ENCODE measurements around the gene SORCS1.

The SORCS1 gene

GRCh38 chr10:106873770-106874603 lies 290.5 kb downstream of the SORCS1 start:
- no peak for DNase-seq

GRCh38 chr10:106872176-106872575 lies 292.3 kb downstream of the SORCS1 start:
- no peak for DNase-seq

DNA sequence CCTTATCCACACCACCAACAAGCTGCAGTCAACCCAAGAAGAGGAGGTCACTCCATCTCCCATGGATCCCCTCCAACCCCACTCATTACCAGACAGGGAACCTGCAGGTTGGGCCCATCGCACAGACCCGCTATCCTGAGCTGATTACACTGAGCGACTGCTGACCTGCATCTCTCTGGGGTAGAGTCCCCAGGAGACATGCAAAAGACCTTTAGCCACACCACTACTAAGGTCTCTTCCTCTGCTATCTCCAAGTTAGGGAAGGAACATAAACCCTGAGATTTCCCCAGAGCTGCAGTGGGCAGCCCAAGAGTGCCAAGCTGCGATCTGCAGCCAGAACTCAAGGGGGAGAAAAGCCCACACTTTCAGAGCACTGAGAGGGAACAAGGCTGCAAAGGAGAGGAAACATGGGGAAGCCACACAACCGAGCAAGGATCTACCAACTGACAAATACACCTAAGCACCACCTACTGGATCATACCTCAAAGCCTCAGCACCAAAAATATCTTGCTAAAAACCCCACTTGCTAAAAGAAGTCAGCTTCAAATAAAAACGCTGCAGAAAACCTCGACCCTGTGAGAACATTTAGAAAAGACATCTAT lies 298.2 kb downstream of the SORCS1 start:
- no peak for DNase-seq

GRCh38 chr10:106864031-106864430 lies 300.5 kb downstream of the SORCS1 start:
- DNase-seq: no peak

DNA sequence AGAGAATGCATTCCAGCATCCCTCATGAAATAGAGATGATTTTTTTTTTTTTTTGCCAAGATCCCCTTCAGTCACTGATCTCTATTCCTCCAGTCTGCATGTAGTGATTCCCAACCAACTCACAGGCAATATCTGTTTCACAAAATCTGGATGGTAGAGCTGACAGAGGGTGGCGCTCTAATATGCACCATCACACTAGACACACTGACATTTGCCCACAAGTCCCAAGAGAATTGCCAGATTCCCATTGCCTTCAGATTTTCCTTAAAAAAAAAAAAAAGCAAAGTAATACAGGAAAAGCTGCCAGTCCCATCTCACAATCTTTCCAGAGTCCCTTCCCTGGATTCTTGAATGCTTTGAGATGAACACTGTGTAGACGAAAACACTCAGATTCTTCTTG lies 301.0 kb downstream of the SORCS1 start:
- no peak for DNase-seq

GRCh38 chr10:106859892-106860652 lies 304.4 kb downstream of the SORCS1 start:
- DNase-seq: no peak

GRCh38 chr10:106857728-106858127 lies 306.8 kb downstream of the SORCS1 start:
- no peak for DNase-seq

GRCh38 chr10:106857213-106857612 lies 307.3 kb downstream of the SORCS1 start:
- DNase-seq: no peak

DNA sequence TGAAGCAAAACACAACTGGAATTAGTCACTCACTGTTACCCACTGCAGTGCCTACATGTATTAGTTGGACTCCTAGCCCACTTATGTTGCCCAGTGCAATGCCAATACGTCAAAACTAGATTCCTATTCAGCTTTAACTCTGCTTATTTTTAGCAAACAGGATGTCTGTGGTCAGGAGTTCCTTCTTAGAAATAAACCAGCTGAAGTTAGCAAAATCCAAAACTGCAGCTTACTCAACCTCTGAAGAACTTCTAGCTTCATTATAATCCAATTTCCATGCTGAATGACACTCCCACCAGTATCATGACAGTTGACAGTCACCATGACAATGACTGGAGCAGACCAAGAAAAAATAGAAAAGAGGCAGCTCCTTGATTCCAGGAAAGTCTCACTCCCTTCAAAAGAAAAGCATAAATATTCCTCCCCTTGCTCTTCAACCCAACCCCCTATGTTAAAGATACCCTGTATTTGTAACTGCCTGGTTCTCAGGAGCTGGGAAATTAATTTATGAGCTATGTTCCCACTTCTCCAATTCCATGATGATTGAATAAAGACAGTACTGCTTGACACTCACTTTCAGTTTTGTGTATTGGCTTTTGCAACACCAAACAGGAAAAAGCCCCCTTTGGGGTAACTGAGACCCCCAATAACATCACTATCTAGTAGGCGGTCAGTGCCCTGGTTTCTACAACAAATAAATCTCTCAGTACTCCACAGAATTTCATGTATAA lies 327.4 kb downstream of the SORCS1 start:
- DNase-seq: no peak

DNA sequence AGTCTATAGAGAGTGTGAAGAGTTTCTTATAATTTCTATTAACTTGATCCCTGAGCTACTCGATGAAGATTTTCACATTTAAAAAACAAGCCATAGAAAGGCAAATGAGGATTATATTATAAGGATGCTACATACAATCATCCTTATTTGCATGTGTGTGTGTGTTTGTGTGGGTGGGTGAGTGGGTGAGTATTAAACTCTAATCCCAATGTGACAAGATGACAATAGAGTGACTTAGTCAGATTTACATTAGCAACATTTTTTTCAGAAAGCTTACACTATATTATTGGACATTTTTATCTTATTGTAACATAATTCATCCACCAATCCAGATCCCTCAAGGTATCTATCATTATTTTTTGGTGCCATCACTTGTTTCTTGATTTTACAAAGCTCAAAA lies 331.7 kb downstream of the SORCS1 start:
- no peak for DNase-seq

GRCh38 chr10:106830471-106830870 lies 334.0 kb downstream of the SORCS1 start:
- DNase-seq: no peak

GRCh38 chr10:106830006-106830405 lies 334.5 kb downstream of the SORCS1 start:
- DNase-seq: no peak

DNA sequence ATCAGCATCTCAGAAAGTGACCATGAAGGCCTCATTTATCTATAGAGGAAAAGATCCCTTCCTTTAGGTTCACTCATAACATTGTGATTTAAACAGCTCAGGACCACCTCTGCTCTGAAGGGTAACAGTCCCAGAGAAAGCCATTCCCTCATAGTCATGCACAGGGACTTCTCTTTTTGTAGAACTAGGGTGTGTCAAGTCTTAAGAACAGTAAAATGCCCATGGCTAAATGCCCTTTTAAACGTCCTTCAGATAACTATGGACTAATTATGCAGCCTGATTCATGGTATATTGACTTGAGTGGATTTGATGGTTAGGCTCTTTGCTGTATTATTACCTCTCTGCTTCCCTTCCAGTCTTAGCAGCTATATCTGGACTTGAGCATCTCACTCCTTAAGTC lies 337.8 kb downstream of the SORCS1 start:
- DNase-seq: no peak

DNA sequence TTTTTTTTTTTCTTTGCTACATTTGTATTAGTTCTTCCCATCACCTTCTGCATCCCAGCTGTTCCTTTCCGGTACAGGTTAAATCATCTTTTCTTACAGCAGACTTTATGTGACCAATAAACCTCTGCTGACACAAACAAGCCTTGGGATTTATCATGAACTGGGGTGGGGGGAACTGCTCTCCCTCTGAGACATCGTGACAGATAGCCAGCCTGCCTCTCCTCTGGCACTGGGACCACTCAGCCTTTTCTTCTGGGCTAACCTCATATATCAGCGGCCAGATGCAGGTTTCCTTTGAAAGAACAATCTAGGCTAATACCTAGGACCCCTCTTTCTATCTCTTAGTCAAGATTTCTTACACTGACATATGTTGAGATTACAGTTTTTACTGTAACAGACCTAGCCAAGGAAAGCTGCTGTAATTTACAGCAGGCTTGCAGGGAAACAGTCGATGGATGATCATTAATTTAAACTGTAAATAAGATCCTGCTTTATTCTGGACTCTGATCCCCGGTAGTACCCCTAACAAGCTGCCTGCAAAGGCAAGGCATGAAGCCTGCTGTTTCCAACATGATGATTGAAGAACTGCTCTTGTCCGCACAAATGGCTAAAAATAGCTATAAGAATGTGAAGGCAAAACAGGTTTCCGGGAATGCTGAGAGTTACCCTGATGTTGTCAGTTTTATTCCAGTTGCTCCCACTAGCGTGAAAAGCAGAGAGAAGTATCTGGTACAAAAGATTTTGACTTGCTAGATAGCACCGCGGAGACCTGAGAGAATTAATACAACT lies 338.7 kb downstream of the SORCS1 start:
- DNase-seq: no peak

- DNase-seq: no peak
These were observed 343.9 kb downstream of the SORCS1 start for GRCh38 chr10:106820579-106820978.

DNA sequence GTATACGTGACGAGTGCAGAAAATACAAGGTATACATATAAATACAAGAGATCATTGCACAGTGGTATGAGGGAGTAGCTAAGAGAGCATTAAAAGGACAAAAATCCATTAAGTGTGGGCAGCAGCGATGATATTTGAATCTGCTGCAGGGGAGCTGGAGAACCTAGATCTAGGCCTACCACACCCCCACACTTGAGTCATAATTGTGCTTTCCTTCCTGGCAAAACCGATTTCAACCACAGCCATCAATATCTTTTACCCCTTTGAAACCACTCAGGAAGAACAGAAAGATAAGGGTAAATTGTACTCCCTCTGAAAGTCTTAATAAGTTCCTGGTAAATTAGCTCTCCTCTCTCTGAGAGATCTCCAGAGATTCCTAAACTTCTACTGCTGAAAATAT lies 345.0 kb downstream of the SORCS1 start:
- DNase-seq: no peak

- no peak for DNase-seq
These were observed 348.0 kb downstream of the SORCS1 start for GRCh38 chr10:106816318-106817085.

- no peak for DNase-seq
These were observed 349.0 kb downstream of the SORCS1 start for GRCh38 chr10:106815427-106816043.

GRCh38 chr10:106804992-106805582 lies 359.4 kb downstream of the SORCS1 start:
- no peak for DNase-seq

GRCh38 chr10:106802949-106803348 lies 361.6 kb downstream of the SORCS1 start:
- DNase-seq: no peak

- no peak for DNase-seq
These were observed 364.7 kb downstream of the SORCS1 start for GRCh38 chr10:106799776-106800175.
